ENCODE measurements around the gene CTDP1.

The CTDP1 gene

GRCh38 chr18:79782566-79783308 lies 103.1 kb downstream of the CTDP1 start:
- no peak for DNase-seq (ENCODE audit: low read depth in 3 of 3)

GRCh38 chr18:79784071-79784913 lies 104.7 kb downstream of the CTDP1 start:
- no peak for DNase-seq (ENCODE audit: low read depth in 3 of 3)

DNA sequence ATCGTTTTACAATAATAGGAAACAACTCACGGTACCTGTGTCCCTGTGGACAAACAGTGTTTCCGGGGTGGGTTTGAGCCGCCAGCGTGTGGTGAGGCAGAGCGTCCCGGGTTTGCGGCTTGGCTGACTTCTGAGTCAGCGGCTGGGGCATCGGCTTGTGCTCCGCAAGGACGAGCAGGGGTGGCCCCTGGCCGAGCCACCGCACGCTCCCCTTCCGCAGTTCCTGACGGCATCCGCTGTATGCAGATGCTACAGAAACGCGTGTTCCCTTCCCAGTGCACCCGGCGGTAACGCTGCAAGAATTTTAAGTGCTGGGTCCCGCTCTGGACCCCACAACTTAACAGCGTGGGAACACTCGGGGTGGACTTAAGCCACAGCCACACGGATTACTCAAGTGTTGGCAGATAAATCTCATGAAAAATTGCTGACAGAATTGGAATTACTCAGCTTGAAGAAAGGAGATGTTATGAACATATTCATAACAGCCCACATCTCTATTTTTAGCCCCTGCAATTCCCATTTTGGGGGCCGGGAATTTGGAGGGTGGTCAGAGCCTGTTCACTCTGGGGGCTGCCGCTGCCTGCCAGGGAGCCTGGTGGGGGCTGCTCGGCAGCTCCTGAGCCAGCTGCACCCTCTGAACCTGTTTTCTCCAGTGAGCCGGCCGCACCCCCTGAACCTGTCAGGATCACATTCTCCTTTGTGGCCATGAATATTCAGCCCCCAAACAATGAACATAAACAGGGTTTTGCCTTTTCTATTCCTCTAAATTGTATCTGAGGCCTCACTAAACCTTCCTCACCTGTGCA lies 105.6 kb downstream of the CTDP1 start:
- DNase-seq (ENCODE audit: low read depth in 3 of 3), result no peak

GRCh38 chr18:79785831-79786230 lies 106.2 kb downstream of the CTDP1 start:
- no peak for DNase-seq (ENCODE audit: low read depth in 3 of 3)

DNA sequence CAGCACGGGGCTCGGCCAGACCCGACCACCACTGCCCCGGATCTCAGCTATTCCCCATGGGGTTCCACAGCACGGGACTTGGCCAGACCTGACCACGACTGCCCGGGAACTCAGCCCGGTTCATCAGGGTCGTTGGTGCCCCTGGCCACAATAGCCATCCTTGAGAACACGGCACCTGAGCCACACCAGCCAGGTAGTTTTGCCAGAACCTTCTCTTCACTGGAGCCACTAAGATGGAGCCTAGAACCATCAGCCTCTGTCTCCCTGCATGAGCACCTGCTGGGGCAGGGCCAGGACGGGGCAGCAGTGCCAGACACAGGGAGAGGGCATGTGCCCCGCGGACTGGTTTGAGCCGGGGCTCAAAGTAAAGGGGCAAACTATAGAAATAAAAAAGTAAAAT lies 106.7 kb downstream of the CTDP1 start:
- no peak for DNase-seq (ENCODE audit: low read depth in 3 of 3)

- no peak for DNase-seq (ENCODE audit: low read depth in 3 of 3)
Measured at GRCh38 chr18:79786786-79787526, 107.4 kb downstream of the CTDP1 start.

- no peak for DNase-seq (ENCODE audit: low read depth in 3 of 3)
Measured at GRCh38 chr18:79787527-79787864, 107.9 kb downstream of the CTDP1 start.

DNA sequence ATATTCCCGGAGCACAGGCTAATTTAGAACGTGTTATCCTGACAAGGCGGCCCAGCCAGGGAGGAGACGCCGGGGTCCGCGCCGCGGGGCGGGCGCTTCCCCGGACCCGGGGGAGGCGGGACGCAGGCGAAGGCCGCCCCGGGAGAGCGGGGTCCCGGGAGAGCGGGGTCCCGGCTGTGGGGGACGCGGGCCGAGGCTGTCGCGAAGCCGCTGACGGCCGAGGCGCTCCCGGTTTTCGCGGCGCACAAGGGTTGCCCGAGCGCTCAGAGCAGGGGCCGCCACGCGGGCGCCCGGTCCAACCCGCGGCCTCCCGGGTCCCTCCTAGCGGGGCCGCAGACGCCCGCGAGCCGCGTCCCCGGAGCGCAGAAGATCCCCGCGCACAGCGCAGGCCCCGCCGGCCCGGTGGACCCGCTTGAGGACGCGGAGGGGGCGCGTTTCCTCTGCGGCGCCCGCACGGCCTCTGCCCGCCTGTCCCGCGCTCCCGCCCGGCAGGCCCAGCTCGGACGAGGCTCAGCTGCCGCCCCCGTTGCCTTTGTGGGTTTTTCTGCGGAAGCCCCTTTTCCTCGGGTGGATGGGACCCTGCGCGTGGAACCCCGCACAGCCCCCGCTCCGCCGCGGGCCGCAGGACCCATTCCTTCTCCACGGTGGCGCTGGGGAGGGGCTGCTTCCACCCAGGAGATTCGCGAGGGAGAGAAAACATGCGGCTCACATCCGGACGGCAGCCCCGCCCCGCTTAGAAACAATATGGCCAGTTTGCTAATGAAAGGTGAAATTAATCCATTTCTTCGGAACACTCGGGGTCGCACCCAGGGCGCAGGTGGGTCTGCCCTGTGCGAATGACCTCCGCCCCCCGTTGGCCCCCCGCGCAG lies 108.5 kb downstream of the CTDP1 start:
- no peak for DNase-seq (ENCODE audit: low read depth in 3 of 3)

GRCh38 chr18:79788734-79789085 lies 109.1 kb downstream of the CTDP1 start:
- DNase-seq (ENCODE audit: low read depth in 3 of 3), result no peak

GRCh38 chr18:79789091-79789891 lies 109.7 kb downstream of the CTDP1 start:
- no peak for DNase-seq (ENCODE audit: low read depth in 3 of 3)

DNA sequence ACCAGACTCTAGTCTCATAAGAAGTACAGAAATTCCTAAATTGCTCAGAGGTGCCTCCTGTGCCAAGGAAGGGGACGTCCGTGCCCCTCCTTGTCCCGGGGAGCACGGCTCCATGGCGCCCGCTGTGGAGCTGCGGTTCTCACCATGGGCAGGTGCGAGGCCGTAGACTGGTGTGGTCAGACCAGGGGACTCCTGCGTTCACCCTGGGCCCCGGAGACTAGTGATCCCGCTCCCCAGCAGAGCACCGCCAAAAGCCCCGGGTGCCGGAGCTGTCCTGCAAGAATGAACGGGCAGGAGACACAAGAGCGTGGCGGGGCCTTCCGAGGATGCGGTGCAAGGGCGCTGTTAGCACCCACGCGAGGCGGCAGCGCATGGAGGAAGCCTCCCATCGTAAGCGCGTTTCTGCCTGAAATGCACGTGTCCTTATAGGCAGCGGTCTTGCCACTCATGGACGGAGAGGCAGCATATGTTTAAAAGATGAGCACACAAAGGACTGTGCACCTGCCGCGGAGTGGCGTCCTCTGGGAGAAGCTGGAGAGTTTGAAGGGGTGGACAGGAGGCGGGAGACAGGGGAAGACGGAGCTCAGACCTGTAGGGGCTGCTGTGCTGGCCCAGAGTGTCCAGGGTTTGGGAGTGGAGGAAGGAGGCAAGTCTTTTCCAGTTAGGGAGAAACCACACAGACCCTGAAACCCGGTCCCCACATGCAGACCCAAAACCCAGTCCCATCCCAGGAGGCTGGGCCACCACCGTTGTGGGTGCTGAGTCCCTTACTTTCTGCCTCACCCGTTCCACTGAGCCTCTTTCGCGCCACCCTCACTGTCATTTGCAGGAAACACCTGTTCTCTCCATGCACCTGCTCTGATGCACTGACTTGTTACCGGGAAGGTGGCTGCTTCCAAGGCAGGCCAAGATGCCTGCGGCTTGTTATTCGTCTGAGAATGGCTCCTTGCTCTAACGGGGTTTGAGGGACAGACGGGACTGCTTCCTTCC lies 110.6 kb downstream of the CTDP1 start:
- no peak for DNase-seq (ENCODE audit: low read depth in 3 of 3)

DNA sequence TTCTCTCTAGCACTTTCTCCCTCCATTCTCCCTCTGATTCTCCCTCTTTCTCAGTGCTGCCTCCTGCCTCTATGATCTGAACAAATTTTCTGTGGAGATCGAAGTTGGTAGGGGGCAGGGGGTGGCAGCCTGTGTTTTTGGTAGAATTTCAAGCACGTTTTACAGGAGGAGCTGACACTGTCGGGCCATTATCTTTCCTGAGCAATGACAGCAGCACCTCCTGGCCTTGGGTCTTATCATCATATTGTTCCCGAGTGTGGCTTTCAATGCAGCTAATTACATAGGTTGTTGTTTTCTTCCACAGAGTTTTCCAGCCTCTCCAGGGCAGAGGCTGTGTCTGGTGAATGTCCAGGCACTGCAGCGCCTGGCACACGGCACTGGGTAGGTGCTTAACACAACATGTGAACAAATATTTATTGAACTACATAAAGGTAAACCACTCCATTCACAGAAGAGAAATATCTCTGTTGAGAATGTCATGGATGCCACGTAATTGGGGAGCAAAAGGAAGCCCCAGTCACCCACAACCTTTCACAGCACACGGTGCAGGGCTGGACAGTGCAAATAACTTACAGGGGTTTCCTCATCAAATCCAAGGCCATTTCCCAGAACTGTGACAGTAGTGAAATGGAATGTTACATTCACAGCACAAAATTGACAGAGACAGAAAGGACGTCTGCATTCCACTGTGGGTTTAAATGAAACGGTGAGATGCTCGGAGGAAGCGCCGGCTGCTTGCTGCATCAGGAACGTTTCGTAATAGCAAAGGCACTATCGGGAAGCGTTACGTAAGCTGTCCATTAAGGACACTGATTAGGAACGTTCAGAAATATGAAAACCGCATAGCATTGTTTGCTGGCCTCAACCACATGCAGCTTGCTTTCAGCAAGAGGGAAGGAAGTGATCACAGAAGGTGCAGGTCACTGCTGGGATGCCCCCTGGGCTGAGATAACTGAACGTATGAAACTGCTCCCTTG lies 111.7 kb downstream of the CTDP1 start:
- DNase-seq (ENCODE audit: low read depth in 3 of 3), result no peak

- DNase-seq (ENCODE audit: low read depth in 3 of 3), result no peak
Measured at GRCh38 chr18:79792096-79792987, 112.7 kb downstream of the CTDP1 start.

DNA sequence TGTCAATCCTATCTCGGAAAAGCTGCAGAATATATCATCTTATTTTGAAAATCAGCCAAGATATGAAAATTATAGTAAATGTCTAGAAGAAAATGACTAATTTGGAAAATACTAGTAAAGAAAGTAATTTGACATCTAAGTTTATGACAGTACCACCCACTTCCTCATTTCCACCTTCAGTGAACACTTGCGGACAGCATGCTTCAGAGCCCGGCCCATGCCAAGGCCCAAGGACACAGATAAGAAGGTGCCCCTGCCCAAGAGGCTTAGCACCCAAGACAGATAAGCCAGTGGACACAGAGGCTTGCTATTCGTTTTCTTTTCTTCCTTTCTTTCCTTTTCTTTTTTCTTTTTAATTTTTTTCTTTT lies 113.4 kb downstream of the CTDP1 start:
- DNase-seq (ENCODE audit: low read depth in 3 of 3), result no peak

GRCh38 chr18:79794846-79795245 lies 115.2 kb downstream of the CTDP1 start:
- DNase-seq (ENCODE audit: low read depth in 3 of 3), result no peak

DNA sequence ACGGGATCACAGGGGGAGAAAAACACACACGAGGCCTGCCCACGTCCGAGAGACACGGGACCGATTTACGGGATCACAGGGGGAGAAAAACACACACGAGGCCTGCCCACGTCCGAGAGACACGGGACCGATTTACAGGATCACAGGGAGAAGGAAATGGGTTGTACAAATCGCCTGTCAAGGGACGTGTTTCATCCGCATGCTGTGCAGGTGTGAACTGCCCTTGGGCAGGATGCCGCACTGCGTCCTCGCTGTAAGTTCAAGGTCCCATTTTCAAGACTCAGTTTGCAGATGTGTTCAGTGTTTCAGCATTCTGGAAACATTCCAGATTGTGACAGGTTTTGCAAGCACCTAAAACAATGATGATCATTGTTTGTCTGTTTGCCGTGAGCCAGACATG lies 115.8 kb downstream of the CTDP1 start:
- no peak for DNase-seq (ENCODE audit: low read depth in 3 of 3)

GRCh38 chr18:79796016-79796415 lies 116.4 kb downstream of the CTDP1 start:
- no peak for DNase-seq (ENCODE audit: low read depth in 3 of 3)
